ENCODE data around the gene RAD51B. TPM values are rescaled to one million over a fixed set of nuclear protein-coding genes. Genes with fewer than 3 reads are reported as not detected.

The RAD51B gene
- total RNA-seq, 1 experiment from 2014 or later = 16.7 TPM

- H4K5ac ChIP-seq (ENCODE audit: insufficient read length, low read depth, low read length) = no peak overlapping the region
- H3K23me2 ChIP-seq (ENCODE audit: insufficient read length, low read depth, low read length, poor library complexity, severe bottlenecking) = no peaks in the 10 kb centered on the region
- H3K27ac ChIP-seq (ENCODE audit: insufficient read length, low read depth, low read length) = no peak overlapping the region
- no peaks in the 10 kb centered on the region for H3K9me3 ChIP-seq (ENCODE audit: control insufficient read depth, low read depth, low read length)
- no peak overlapping the region for H2BK120ac ChIP-seq (ENCODE audit: low read depth, low read length, poor library complexity, severe bottlenecking)
- Mint-ChIP-seq H3K27me3 (ENCODE audit: low read depth) (no peaks in the 10 kb centered on the region), H3K27ac (0 out of 7 replicates have a peak overlapping the region, but pooled peaks of 1 of the 3 experiments have one; percentile 11), H3K36me3 (ENCODE audit: insufficient read depth in 1 of 3, low read depth in 3 of 3) (peaks cover 7 to 15% (median 14%) of the 10 kb centered on the region in 3 experiments; a peak in 5 of 7 replicates), H3K9me3 (peaks cover 8 to 13% of the 10 kb centered on the region in 2 experiments; a peak in 3 of 5 replicates), H3K4me1 (peaks cover 5 to 11% of the 10 kb centered on the region in 2 experiments; a peak in 3 of 4 replicates), H3K4me3 (no peak overlapping the region)
- H3K9ac ChIP-seq (ENCODE audit: extremely low read depth, insufficient read length, low read length) = no peak overlapping the region
- H2BK20ac ChIP-seq (ENCODE audit: low read depth, low read length, poor library complexity, severe bottlenecking) = no peak overlapping the region
- H3K79me1 ChIP-seq (ENCODE audit: insufficient read depth, low read depth, low read length, poor library complexity, severe bottlenecking) = no peaks in the 10 kb centered on the region
- no peak overlapping the region for H2BK15ac ChIP-seq (ENCODE audit: low read depth, low read length)
- H3K56ac ChIP-seq (ENCODE audit: insufficient read length, low read depth, low read length) = no peak overlapping the region
- H2AK5ac ChIP-seq (ENCODE audit: insufficient read length, low read length) = no peak overlapping the region
- no peaks in the 10 kb centered on the region; the same call in 1 of the 2 replicates for H3K4me1 ChIP-seq (ENCODE audit: insufficient read depth, low read length)
- H4K91ac ChIP-seq (ENCODE audit: insufficient read length, low read depth, low read length) = no peak overlapping the region
- H3K27me3 ChIP-seq (ENCODE audit: insufficient read depth, low read length) = no peaks in the 10 kb centered on the region
- no peak overlapping the region for H3K23ac ChIP-seq (ENCODE audit: insufficient read length, low read depth, low read length)
- H3K18ac ChIP-seq (ENCODE audit: insufficient read length, low read depth, low read length) = no peak overlapping the region
- no peak overlapping the region for H2BK5ac ChIP-seq (ENCODE audit: insufficient read length, low read length)
- no peaks in the 10 kb centered on the region for H4K20me1 ChIP-seq (ENCODE audit: control insufficient read depth, insufficient read depth, insufficient read length)
- no CpG with 5 or more reads among the region's 3 CpGs for WGBS (ENCODE audit: extremely low coverage, insufficient read length, low lambda C conversion rate)
- H3K14ac ChIP-seq (ENCODE audit: insufficient read depth, low read length) = no peak overlapping the region
- DNase-seq = no peak
- H3K4me2 ChIP-seq (ENCODE audit: insufficient read depth, insufficient read length, low read length) = no peak overlapping the region
- H3K79me2 ChIP-seq (ENCODE audit: insufficient read depth, low read length) = no peaks in the 10 kb centered on the region
- no peak overlapping the region for H3T11ph ChIP-seq (ENCODE audit: low read length)
- no peak overlapping the region for H2AFZ ChIP-seq (ENCODE audit: low read length)
- TF ChIP-seq, protein P1, sequence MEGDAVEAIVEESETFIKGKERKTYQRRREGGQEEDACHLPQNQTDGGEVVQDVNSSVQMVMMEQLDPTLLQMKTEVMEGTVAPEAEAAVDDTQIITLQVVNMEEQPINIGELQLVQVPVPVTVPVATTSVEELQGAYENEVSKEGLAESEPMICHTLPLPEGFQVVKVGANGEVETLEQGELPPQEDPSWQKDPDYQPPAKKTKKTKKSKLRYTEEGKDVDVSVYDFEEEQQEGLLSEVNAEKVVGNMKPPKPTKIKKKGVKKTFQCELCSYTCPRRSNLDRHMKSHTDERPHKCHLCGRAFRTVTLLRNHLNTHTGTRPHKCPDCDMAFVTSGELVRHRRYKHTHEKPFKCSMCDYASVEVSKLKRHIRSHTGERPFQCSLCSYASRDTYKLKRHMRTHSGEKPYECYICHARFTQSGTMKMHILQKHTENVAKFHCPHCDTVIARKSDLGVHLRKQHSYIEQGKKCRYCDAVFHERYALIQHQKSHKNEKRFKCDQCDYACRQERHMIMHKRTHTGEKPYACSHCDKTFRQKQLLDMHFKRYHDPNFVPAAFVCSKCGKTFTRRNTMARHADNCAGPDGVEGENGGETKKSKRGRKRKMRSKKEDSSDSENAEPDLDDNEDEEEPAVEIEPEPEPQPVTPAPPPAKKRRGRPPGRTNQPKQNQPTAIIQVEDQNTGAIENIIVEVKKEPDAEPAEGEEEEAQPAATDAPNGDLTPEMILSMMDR (conservative IDR thresholded peaks at IDR 0.05) = no peak
- H3K4ac ChIP-seq (ENCODE audit: low read depth, low read length) = no peak overlapping the region
- H2BK12ac ChIP-seq (ENCODE audit: insufficient read length, low read depth, low read length) = no peak overlapping the region
- H4K8ac ChIP-seq (replicated peaks; ENCODE audit: insufficient read length, low read depth, low read length) = no peak overlapping the region
These were observed 327.2 kb downstream of the RAD51B start for GRCh38 chr14:68146818-68147217.
